RWPE2 (cell line): ENCODE measurements around the gene TMEM87B.

Experiments
- ATAC-seq: fragments of 200-7000 bp; cut with Tn5 transposase; 3 replicates; pipeline ENCODE4 v1.9.1; 2021; ENCODE audit warnings: low read depth
- DNase-seq: peaks from one replicate; pipeline ENCODE4 v3.0.0-alpha.2; 2020; ENCODE audit warnings: low spot score
- H3K27ac ChIP-seq: fragments of 450-650 bp; 2 replicates; pipeline ENCODE4 v1.5.1; 2017; ENCODE audit warnings: mild to moderate bottlenecking; ENCODE audit not compliant: poor library complexity, severe bottlenecking
- H3K27me3 ChIP-seq: fragments of 250-450 bp; sonication (Bioruptor Pico); 2 replicates; pipeline ENCODE4 v1.5.1; 2021; ENCODE audit warnings: mild to moderate bottlenecking, moderate library complexity; ENCODE audit not compliant: insufficient read depth, poor library complexity, severe bottlenecking
- H3K36me3 ChIP-seq: fragments of 250-450 bp; sonication (Bioruptor Pico); 2 replicates; pipeline ENCODE4 v1.5.1; 2020; ENCODE audit warnings: low read depth, mild to moderate bottlenecking, moderate library complexity
- H3K4me1 ChIP-seq: fragments of 250-450 bp; sonication (Bioruptor Pico); 2 replicates; pipeline ENCODE4 v1.5.1; 2021; ENCODE audit warnings: mild to moderate bottlenecking, moderate library complexity; ENCODE audit not compliant: insufficient read depth, poor library complexity, severe bottlenecking
- H3K4me3 ChIP-seq: fragments of 250-450 bp; sonication (Bioruptor Pico); 2 replicates; pipeline ENCODE4 v1.5.1; 2021; ENCODE audit warnings: mild to moderate bottlenecking, moderate library complexity; ENCODE audit not compliant: severe bottlenecking
- H3K9me3 ChIP-seq: fragments of 250-450 bp; sonication (Bioruptor Pico); 2 replicates; pipeline ENCODE4 v1.5.1; 2021; ENCODE audit warnings: mild to moderate bottlenecking, moderate library complexity; ENCODE audit not compliant: severe bottlenecking
- CTCF ChIP-seq: fragments of 450-650 bp; IDR thresholded peaks from one replicate; pipeline ENCODE4 v1.5.1; 2017; ENCODE audit warnings: mild to moderate bottlenecking, moderate library complexity; ENCODE audit not compliant: poor library complexity, severe bottlenecking

TMEM87B gene

GRCh38 chr2:112075490-112076260, 20.6 kb downstream of the TMEM87B start:
- no peak for TF ChIP-seq CTCF
- peak; percentile 77 for ATAC-seq
- Histone ChIP-seq H3K27ac (peak overlapping the region; percentile 40), H3K4me1 (peaks cover 27% of the 10 kb centered on the region), H3K4me3 (no peak overlapping the region), H3K36me3 (peaks cover 63% of the 10 kb centered on the region), H3K27me3 (no peaks in the 10 kb centered on the region), H3K9me3 (no peaks in the 10 kb centered on the region)
- DNase-seq, result no peak

- no peak for TF ChIP-seq CTCF
Measured at GRCh38 chr2:112077814-112078213, 22.7 kb downstream of the TMEM87B start.

GRCh38 chr2:112081262-112081661, 26.2 kb downstream of the TMEM87B start:
- Histone ChIP-seq H3K4me3 (no peak overlapping the region), H3K27me3 (no peaks in the 10 kb centered on the region), H3K27ac (no peak overlapping the region), H3K36me3 (peaks cover 80% of the 10 kb centered on the region), H3K9me3 (no peaks in the 10 kb centered on the region), H3K4me1 (no peaks in the 10 kb centered on the region)
- DNase-seq, result no peak
- TF ChIP-seq CTCF, result no peak
- ATAC-seq, result no peak

More at GRCh38 chr2:112077814-112078213, 22.7 kb downstream of the TMEM87B start:
- DNase-seq (no peak), ATAC-seq (peak; percentile 19; the same call in 1 of the 3 replicates)
- Histone ChIP-seq H3K9me3 (no peaks in the 10 kb centered on the region), H3K4me1 (peaks cover 27% of the 10 kb centered on the region), H3K27ac (no peak overlapping the region), H3K27me3 (no peaks in the 10 kb centered on the region), H3K4me3 (no peak overlapping the region), H3K36me3 (peaks cover 67% of the 10 kb centered on the region)

- peaks cover 84% of the 10 kb centered on the region for H3K36me3 ChIP-seq
- DNase-seq, result no peak
- H3K27me3 ChIP-seq, result no peaks in the 10 kb centered on the region
- no peaks in the 10 kb centered on the region for H3K4me1 ChIP-seq
- H3K9me3 ChIP-seq, result no peaks in the 10 kb centered on the region
- H3K4me3 ChIP-seq, result no peak overlapping the region
- TF ChIP-seq CTCF, result no peak
- no peak for ATAC-seq
- no peak overlapping the region for H3K27ac ChIP-seq
Measured at GRCh38 chr2:112084689-112085374, 29.8 kb downstream of the TMEM87B start.

- DNase-seq (no peak), ATAC-seq (no peak)
- Histone ChIP-seq H3K9me3 (no peaks in the 10 kb centered on the region), H3K4me3 (no peak overlapping the region), H3K27me3 (no peaks in the 10 kb centered on the region), H3K4me1 (no peaks in the 10 kb centered on the region), H3K36me3 (peaks cover 86% of the 10 kb centered on the region), H3K27ac (no peak overlapping the region)
- TF ChIP-seq CTCF, result no peak
Measured at GRCh38 chr2:112085375-112085730, 30.3 kb downstream of the TMEM87B start.
